22Rv1 (cell line): ENCODE results near the gene FRMD4B.
A peak's percentile ranks its signal among the peaks of the same experiment; 100 is the strongest.

Source experiments
- H3K27ac ChIP-seq: fragments of 450-650 bp; 2 replicates; pipeline ENCODE4 v1.5.1; 2017
- ZFX ChIP-seq: fragments of 450-650 bp; IDR thresholded peaks from 2 replicates; pipeline ENCODE4 v1.6.1; 2017; ENCODE audit warnings: antibody characterized with exemption, borderline replicate concordance
- TF ChIP-seq, protein P1 (sequence below): fragments of 450-650 bp; IDR thresholded peaks from 2 replicates; pipeline ENCODE4 v1.5.1; 2017; ENCODE audit warnings: mild to moderate bottlenecking

The FRMD4B gene

DNA sequence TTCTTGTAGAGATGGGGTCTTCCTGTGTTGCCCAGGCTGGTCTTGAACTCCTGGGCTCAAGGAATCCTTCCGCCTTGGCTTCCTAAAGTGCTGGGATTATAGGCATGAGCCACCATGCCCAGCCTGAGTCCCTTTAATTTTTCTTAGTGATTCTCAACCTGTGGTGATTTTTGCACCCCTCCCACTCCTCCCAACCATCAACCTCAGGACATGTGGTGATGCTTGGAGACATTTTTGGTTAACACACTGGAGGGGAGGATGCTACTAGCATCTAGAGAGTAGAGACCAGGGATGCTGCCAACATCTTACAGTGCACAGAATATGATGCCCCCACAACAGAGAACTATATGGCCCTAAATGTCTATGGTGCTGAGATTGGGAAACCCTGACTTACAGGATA, 180.5 kb downstream of the FRMD4B start:
- no peak overlapping the region for H3K27ac ChIP-seq
- TF ChIP-seq, protein P1, sequence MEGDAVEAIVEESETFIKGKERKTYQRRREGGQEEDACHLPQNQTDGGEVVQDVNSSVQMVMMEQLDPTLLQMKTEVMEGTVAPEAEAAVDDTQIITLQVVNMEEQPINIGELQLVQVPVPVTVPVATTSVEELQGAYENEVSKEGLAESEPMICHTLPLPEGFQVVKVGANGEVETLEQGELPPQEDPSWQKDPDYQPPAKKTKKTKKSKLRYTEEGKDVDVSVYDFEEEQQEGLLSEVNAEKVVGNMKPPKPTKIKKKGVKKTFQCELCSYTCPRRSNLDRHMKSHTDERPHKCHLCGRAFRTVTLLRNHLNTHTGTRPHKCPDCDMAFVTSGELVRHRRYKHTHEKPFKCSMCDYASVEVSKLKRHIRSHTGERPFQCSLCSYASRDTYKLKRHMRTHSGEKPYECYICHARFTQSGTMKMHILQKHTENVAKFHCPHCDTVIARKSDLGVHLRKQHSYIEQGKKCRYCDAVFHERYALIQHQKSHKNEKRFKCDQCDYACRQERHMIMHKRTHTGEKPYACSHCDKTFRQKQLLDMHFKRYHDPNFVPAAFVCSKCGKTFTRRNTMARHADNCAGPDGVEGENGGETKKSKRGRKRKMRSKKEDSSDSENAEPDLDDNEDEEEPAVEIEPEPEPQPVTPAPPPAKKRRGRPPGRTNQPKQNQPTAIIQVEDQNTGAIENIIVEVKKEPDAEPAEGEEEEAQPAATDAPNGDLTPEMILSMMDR: no peak
- no peak for TF ChIP-seq ZFX

DNA sequence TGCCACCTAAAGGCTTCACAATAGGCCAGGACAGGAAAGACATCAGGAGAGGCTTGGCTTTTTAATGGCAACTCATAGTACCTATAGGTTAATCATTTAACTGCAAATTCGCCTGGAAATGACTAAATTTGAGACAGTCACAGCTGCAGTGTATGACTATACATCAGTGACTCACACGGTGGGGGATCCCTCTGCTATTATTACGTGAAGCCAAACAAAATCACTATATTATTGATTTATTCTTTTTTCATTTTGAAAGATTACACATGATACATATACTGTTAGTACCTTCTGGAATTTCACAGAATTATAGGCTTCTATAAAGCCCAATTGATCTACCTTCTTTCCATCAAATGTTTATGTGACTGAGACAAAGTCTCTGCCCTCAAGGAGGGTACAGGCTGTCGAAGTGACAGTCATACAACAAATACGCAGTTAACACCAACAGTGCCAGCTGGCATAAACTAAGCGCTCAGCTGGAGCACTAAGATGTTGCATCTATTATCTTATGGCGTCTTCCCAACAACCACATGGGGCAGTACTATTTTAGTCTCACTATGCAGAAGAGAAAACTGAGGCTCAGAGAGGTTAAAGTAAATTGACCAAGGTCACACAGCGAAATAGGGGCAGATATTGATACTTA, 181.5 kb downstream of the FRMD4B start:
- no peak for TF ChIP-seq ZFX
- TF ChIP-seq, protein P1: no peak
- H3K27ac ChIP-seq: no peak overlapping the region; the same call in 1 of the 2 replicates

DNA sequence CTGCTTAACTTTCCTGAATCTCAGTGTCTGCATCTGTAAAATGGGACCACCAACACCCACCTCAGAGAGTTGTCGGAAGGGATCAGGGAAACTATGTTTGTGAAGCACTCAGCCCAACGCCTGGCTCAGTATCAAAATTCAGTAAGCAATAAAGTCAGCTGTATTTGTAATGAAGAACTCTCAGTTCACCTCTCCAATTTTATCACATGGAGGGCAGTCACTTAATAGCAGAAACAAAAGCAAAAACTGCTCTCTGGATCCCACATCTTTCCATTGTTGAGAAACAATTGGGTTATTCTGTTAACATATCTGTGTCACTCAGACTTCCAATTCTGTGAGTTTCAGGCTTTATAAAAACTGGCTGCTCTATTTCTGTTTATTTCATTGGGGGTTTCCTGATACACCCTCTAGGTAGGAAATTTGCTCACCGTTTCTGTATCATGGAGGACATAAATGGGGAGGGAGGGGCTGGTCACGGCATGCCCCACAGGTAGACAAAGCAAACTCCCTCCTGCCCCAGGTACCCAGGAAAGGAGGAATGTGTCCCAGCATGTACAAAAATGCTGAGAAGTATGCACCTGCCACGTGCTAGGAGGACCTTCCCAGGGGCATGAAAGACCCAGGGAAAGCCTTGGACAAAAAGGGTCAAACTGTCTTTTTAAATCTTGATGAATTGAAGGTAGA, 182.1 kb downstream of the FRMD4B start:
- TF ChIP-seq, protein P1: no peak
- no peak for TF ChIP-seq ZFX

DNA sequence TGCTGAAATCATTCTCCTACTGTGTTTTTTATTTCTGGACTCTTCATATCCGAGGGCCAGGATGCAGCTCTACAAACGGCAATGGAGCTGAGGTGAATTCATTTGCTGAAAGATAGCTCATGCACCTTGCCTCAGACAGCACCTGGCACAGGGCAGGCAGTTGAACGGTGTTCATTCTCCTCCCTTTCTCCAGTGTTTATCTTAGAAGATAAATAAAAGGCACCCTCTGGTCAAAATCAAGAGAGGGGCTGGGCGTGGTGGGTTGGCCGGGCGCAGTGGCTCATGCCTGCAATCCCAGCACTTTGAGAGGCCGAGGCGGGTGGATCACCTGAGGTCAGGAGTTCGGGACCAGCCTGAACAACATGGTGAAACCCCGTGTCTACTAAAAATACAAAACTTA, 184.2 kb downstream of the FRMD4B start:
- TF ChIP-seq, protein P1: no peak
- TF ChIP-seq ZFX: no peak
- H3K27ac ChIP-seq: peak overlapping the region; percentile 98

More for the DNA sequence above, 182.1 kb downstream of the FRMD4B start:
- peak overlapping the region; percentile 8; the same call in 1 of the 2 replicates for H3K27ac ChIP-seq

DNA sequence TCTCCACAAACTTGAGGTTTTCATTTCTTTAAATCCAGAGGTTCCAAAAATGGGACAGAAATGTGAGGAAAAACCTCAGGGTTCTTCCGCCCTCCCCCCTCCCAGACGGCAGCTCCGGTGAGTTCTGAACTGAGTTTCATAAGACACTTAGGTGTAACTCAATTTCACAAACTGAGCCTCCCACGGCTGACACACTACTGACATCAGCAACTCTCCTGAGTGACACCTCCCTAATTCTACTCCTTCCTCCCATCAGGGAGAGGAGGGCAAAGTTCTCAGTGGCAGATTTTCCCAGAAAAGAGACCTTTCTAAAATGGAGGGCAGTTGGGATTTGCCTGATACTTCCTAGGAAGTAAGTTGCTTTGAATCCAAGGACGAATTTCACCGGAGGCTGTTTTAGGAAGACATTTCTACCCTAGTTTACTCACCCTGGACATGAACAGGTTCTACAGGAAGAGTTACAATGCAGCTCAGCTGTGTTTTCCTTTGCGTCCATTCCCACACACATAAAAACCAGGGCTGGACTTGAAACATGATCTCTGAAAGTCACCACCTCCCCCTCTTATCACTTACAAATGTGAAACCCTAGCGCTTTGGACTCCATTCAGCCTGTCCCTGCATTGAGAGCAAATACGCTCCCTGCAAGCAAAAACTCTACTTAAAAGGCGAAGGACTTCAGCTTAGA, 185.4 kb downstream of the FRMD4B start:
- no peak for TF ChIP-seq ZFX
- TF ChIP-seq, protein P1: no peak
- peak overlapping the region; percentile 98 for H3K27ac ChIP-seq

DNA sequence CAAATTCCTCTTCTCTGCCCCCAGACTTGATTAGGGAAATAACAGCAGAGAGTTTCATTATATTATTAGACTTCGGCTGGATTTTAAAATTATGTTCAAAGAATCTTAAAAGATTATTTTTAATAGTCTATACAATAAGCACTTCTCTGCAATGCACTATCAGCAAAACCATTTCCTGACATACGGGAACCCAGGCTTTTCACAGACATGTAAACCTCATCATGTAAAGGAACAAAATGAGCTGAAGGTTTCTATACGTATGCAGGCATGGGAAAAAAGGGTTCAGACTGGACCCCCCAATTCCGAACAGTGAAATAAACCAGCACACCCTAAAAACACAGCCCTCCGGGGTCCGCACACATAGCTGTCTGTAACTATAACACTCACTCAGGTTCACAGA, 185.9 kb downstream of the FRMD4B start:
- H3K27ac ChIP-seq: peak overlapping the region; percentile 98
- TF ChIP-seq ZFX: no peak
- TF ChIP-seq, protein P1: no peak

DNA sequence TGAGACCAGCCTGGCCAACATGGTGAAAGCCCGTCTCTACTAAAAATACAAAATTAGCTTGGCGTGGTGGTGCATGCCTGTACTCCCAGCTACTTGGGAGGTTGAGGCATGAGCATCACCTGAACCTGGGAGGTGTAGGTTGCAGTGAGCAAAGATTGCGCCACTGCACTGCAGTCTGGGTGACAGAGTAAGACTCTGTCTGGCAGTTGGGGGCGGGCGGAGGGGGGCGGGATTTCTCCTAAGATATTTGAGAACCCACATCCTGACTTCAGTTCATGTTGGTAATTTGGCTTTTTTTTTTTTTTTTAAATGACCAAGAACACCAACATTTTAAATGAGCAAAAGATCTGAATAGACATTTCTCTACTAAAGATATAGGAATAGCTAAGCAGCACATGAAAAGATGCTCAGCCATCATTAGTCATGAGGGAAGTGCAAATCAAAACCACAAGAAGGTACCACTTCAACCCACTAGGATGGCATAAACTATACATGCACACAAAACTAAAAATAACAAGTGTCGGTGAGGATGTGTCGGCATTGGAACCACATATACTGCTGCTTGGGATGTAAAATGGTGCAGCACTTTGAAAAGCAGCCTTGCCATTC, 187.9 kb downstream of the FRMD4B start:
- TF ChIP-seq, protein P1: no peak
- TF ChIP-seq ZFX: no peak
- H3K27ac ChIP-seq: no peak overlapping the region
